ENCODE data around the gene MAGI2. TPM values are rescaled to one million over a fixed set of nuclear protein-coding genes. Genes with fewer than 3 reads are reported as not detected.

Gene MAGI2
- total and polyA plus RNA-seq, 8 donors: 1.3 to 4.0 (median 2.0) TPM

- DNase-seq (no peak), ATAC-seq (no peak), FAIRE-seq (no peak)
- Histone ChIP-seq H3K27ac (no peak overlapping the region), H3K4me1 (no peaks in the 10 kb centered on the region), H3K36me3 (no peaks in the 10 kb centered on the region), H3K27me3 (no peaks in the 10 kb centered on the region), H3K4me3 (no peak overlapping the region), H3K9me3 (no peaks in the 10 kb centered on the region)
- intact Hi-C loops (cut with DNase I): no loop called here
- 69 to 72% methylated on average over 2 of the region's 2 CpGs for WGBS, 2 donors
- no peak for TF ChIP-seq CTCF (IDR thresholded peaks at IDR 0.05)
These were observed 851.7 kb downstream of the MAGI2 start for GRCh38 chr7:78601728-78602127.

GRCh38 chr7:78594156-78594555 lies 859.3 kb downstream of the MAGI2 start:
- Histone ChIP-seq H3K4me3 (no peak overlapping the region), H3K36me3 (no peaks in the 10 kb centered on the region), H3K4me1 (no peaks in the 10 kb centered on the region), H3K27me3 (no peaks in the 10 kb centered on the region), H3K27ac (no peak overlapping the region), H3K9me3 (no peaks in the 10 kb centered on the region)
- no peak for FAIRE-seq
- no peak for DNase-seq
- TF ChIP-seq CTCF (IDR thresholded peaks at IDR 0.05): no peak
- 70 to 72% methylated on average over 3 of the region's 3 CpGs for WGBS, 2 donors
- intact Hi-C loops (cut with DNase I): no loop called here
- no peak for ATAC-seq

- Histone ChIP-seq H3K36me3 (no peaks in the 10 kb centered on the region), H3K9me3 (no peaks in the 10 kb centered on the region), H3K4me3 (no peak overlapping the region), H3K4me1 (no peaks in the 10 kb centered on the region), H3K27me3 (no peaks in the 10 kb centered on the region), H3K27ac (no peak overlapping the region)
- intact Hi-C loops (cut with DNase I): no loop called here
- FAIRE-seq (no peak), DNase-seq (no peak), ATAC-seq (no peak)
- TF ChIP-seq CTCF (IDR thresholded peaks at IDR 0.05): no peak
- 14 to 21% methylated on average over 1 of the region's 1 CpG for WGBS, 2 donors
These were observed 865.1 kb downstream of the MAGI2 start for GRCh38 chr7:78588393-78588792.

GRCh38 chr7:78587443-78588044 lies 865.9 kb downstream of the MAGI2 start:
- DNase-seq: no peak
- no peak for FAIRE-seq
- intact Hi-C loops (cut with DNase I): no loop called here
- H3K4me1 ChIP-seq: no peaks in the 10 kb centered on the region
- H3K36me3 ChIP-seq: no peaks in the 10 kb centered on the region
- H3K9me3 ChIP-seq: no peaks in the 10 kb centered on the region
- H3K27ac ChIP-seq: no peak overlapping the region
- no peaks in the 10 kb centered on the region for H3K27me3 ChIP-seq
- H3K4me3 ChIP-seq: no peak overlapping the region
- ATAC-seq: no peak
- TF ChIP-seq CTCF (IDR thresholded peaks at IDR 0.05): no peak
- WGBS, 2 donors: 68 to 77% methylated on average over 5 of the region's 5 CpGs

- Histone ChIP-seq H3K9me3 (no peaks in the 10 kb centered on the region), H3K36me3 (no peaks in the 10 kb centered on the region), H3K4me3 (no peak overlapping the region), H3K27ac (no peak overlapping the region), H3K27me3 (no peaks in the 10 kb centered on the region), H3K4me1 (no peaks in the 10 kb centered on the region)
- WGBS, 2 donors: 88 to 92% methylated on average over 4 of the region's 4 CpGs
- intact Hi-C loops (cut with DNase I): no loop called here
- no peak for FAIRE-seq
- no peak for DNase-seq
- TF ChIP-seq CTCF (IDR thresholded peaks at IDR 0.05): no peak
- ATAC-seq: no peak
These were observed 867.5 kb downstream of the MAGI2 start for GRCh38 chr7:78585980-78586379.

Data from pancreas (tissue), 10 donors.